RWPE2 (cell line): ENCODE results near the gene NCS1.
A peak's percentile ranks its signal among the peaks of the same experiment; 100 is the strongest.

Experiments used
- ATAC-seq: fragments of 200-7000 bp; cut with Tn5 transposase; 3 replicates; pipeline ENCODE4 v1.9.1; 2021; ENCODE audit warnings: low read depth
- DNase-seq: peaks from one replicate; pipeline ENCODE4 v3.0.0-alpha.2; 2020; ENCODE audit warnings: low spot score
- H3K27ac ChIP-seq: fragments of 450-650 bp; 2 replicates; pipeline ENCODE4 v1.5.1; 2017; ENCODE audit warnings: mild to moderate bottlenecking; ENCODE audit not compliant: poor library complexity, severe bottlenecking
- H3K27me3 ChIP-seq: fragments of 250-450 bp; sonication (Bioruptor Pico); 2 replicates; pipeline ENCODE4 v1.5.1; 2021; ENCODE audit warnings: mild to moderate bottlenecking, moderate library complexity; ENCODE audit not compliant: insufficient read depth, poor library complexity, severe bottlenecking
- H3K36me3 ChIP-seq: fragments of 250-450 bp; sonication (Bioruptor Pico); 2 replicates; pipeline ENCODE4 v1.5.1; 2020; ENCODE audit warnings: low read depth, mild to moderate bottlenecking, moderate library complexity
- H3K4me1 ChIP-seq: fragments of 250-450 bp; sonication (Bioruptor Pico); 2 replicates; pipeline ENCODE4 v1.5.1; 2021; ENCODE audit warnings: mild to moderate bottlenecking, moderate library complexity; ENCODE audit not compliant: insufficient read depth, poor library complexity, severe bottlenecking
- H3K4me3 ChIP-seq: fragments of 250-450 bp; sonication (Bioruptor Pico); 2 replicates; pipeline ENCODE4 v1.5.1; 2021; ENCODE audit warnings: mild to moderate bottlenecking, moderate library complexity; ENCODE audit not compliant: severe bottlenecking
- H3K9me3 ChIP-seq: fragments of 250-450 bp; sonication (Bioruptor Pico); 2 replicates; pipeline ENCODE4 v1.5.1; 2021; ENCODE audit warnings: mild to moderate bottlenecking, moderate library complexity; ENCODE audit not compliant: severe bottlenecking
- TF ChIP-seq, protein P1 (sequence below): fragments of 450-650 bp; IDR thresholded peaks from one replicate; pipeline ENCODE4 v1.5.1; 2017; ENCODE audit warnings: mild to moderate bottlenecking, moderate library complexity; ENCODE audit not compliant: poor library complexity, severe bottlenecking

Gene NCS1

DNA sequence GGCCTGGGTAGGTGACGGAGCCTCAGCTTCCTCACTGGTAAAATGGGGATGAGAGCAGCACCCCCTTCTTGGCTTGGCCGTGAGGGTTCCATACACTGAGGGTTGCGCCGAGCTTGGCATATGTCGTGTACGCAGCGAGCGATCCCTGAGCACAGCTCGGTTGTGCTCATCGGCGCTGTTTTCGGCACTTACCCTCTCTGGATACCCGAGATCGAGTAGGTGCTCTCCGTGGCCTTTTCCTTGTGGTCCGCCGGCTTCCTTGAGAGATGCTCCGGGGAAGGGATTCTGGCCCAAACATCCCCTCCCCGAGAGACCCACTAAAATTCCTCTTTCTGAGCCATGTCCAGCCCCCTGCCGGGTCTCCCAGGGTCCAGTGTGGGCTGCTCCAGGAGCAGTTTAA, 53.4 kb downstream of the NCS1 start:
- Histone ChIP-seq H3K36me3 (peaks cover 34% of the 10 kb centered on the region), H3K27ac (no peak overlapping the region), H3K9me3 (peaks cover 3% of the 10 kb centered on the region), H3K4me3 (no peak overlapping the region), H3K4me1 (no peaks in the 10 kb centered on the region), H3K27me3 (no peaks in the 10 kb centered on the region)
- ATAC-seq (no peak), DNase-seq (peak; percentile 36)
- TF ChIP-seq, protein P1, sequence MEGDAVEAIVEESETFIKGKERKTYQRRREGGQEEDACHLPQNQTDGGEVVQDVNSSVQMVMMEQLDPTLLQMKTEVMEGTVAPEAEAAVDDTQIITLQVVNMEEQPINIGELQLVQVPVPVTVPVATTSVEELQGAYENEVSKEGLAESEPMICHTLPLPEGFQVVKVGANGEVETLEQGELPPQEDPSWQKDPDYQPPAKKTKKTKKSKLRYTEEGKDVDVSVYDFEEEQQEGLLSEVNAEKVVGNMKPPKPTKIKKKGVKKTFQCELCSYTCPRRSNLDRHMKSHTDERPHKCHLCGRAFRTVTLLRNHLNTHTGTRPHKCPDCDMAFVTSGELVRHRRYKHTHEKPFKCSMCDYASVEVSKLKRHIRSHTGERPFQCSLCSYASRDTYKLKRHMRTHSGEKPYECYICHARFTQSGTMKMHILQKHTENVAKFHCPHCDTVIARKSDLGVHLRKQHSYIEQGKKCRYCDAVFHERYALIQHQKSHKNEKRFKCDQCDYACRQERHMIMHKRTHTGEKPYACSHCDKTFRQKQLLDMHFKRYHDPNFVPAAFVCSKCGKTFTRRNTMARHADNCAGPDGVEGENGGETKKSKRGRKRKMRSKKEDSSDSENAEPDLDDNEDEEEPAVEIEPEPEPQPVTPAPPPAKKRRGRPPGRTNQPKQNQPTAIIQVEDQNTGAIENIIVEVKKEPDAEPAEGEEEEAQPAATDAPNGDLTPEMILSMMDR: no peak

DNA sequence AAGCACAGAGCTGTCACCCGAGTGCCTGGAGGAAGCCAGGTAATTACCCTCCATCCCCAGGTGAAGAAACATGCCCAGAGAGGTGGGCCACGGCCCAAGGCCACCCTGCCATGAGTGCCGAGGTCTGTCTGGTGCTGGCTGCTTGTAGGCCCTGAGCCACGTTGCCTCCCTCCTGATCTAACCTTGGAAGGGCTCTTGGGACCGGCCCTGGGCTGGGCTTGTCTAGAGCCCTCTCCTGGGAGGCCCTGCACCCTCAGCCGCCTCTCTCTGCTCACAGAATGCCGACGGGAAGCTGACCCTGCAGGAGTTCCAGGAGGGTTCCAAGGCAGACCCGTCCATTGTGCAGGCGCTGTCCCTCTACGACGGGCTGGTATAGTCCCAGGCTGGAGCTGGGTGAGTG, 53.9 kb downstream of the NCS1 start:
- Histone ChIP-seq H3K27ac (no peak overlapping the region), H3K36me3 (peaks cover 34% of the 10 kb centered on the region), H3K4me1 (no peaks in the 10 kb centered on the region), H3K4me3 (no peak overlapping the region), H3K27me3 (no peaks in the 10 kb centered on the region), H3K9me3 (peaks cover 3% of the 10 kb centered on the region)
- ATAC-seq (no peak), DNase-seq (peak; percentile 39)
- TF ChIP-seq, protein P1: no peak

DNA sequence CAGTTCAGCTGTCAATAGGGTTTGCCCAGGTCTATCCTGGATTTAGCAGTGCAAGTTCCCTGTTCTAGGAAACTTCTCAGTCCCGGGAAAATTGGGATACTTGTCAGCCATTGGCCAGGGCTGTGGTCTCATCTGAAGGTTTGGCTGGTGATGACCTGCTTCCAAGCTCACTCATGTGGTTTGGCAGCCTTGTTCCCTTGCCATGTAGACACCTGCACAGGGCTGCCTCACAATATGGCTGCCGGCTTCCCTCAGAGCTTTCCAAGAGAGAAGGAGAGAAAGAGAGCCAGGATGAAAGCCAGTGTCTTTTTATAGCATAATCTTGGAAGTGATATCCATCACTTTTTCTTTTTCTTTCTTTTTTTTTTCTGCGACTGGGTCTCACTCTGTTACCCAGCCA, 55.6 kb downstream of the NCS1 start:
- Histone ChIP-seq H3K27ac (no peak overlapping the region), H3K4me1 (no peaks in the 10 kb centered on the region), H3K36me3 (peaks cover 36% of the 10 kb centered on the region), H3K27me3 (no peaks in the 10 kb centered on the region), H3K4me3 (no peak overlapping the region), H3K9me3 (peaks cover 3% of the 10 kb centered on the region)
- TF ChIP-seq, protein P1: no peak
- ATAC-seq (no peak), DNase-seq (peak; percentile 18)

DNA sequence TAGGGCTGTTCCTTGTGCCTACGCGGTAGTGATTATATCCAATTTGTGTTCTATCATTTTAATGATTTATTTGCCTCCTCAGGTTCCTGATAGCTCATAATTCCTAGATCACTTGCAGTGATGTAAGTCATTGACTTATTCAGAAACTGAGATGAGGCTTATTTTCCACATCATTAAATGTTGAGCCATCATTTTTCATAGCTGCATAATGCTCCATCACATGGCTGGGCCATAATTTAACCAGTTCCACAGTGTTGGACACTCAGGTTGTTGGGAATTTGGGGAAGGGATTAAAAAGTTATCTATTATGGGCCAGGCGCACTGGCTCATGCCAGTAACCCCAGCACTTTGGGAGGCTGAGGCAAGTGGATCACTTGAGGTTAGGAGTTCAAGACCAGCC, 57.6 kb downstream of the NCS1 start:
- ATAC-seq: no peak
- Histone ChIP-seq H3K36me3 (peaks cover 36% of the 10 kb centered on the region), H3K4me3 (no peak overlapping the region), H3K4me1 (no peaks in the 10 kb centered on the region), H3K9me3 (peaks cover 3% of the 10 kb centered on the region), H3K27me3 (no peaks in the 10 kb centered on the region), H3K27ac (no peak overlapping the region)
- TF ChIP-seq, protein P1: no peak
- DNase-seq: no peak

DNA sequence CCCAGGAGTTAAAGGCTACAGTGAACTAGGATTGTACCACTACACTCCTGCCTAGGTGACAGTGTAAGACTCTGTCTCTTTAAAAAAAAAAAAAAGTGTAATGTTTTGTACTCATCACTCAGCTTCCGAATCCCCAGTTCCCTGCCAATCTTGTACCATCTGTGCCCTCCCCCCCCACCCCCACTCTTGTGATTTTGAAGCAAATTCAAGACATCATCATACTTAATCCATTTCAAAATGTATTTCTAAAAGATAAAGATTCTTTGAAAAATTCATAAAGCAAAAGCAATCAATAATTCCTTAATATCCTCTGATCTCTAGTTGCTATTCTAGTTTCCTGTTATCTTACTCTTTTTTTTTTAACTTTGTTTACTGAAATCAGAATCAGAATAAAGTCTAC, 58.4 kb downstream of the NCS1 start:
- peaks cover 29% of the 10 kb centered on the region for H3K36me3 ChIP-seq
- H3K4me1 ChIP-seq: no peaks in the 10 kb centered on the region
- no peak for ATAC-seq
- DNase-seq: no peak
- H3K27ac ChIP-seq: no peak overlapping the region
- no peak overlapping the region for H3K4me3 ChIP-seq
- no peaks in the 10 kb centered on the region for H3K27me3 ChIP-seq
- H3K9me3 ChIP-seq: peaks cover 3% of the 10 kb centered on the region
- TF ChIP-seq, protein P1: no peak
